Stimulated activated CD4-positive, alpha-beta T cell treated with anti-CD3 and anti-CD28 coated beads, Interleukin-1b, Interleukin-23, amount 100 ng/mL, for 4 hours (primary cell): ENCODE measurements around the gene VIPAS39.

Experiments
- DNase-seq, 2 donors: peaks; one replicate each; pipeline ENCODE4 v3.0.0-alpha.2; 2020; ENCODE audit warnings: low read depth in 2 of 2

Gene VIPAS39

GRCh38 chr14:77406086-77406485, 51.3 kb downstream of the VIPAS39 start:
- DNase-seq = no peak

- DNase-seq = no peak
Observed at GRCh38 chr14:77403768-77404167, 53.6 kb downstream of the VIPAS39 start.

- no peak for DNase-seq
Observed at GRCh38 chr14:77400216-77400615, 57.2 kb downstream of the VIPAS39 start.

- no peak for DNase-seq
Observed at GRCh38 chr14:77390188-77390587, 67.2 kb downstream of the VIPAS39 start.

- DNase-seq = no peak
Observed at GRCh38 chr14:77378701-77379100, 78.7 kb downstream of the VIPAS39 start.

GRCh38 chr14:77377502-77377844, 79.9 kb downstream of the VIPAS39 start:
- no peak for DNase-seq

- peak; percentile 63 to 81 for DNase-seq
Observed at GRCh38 chr14:77376771-77377501, 80.5 kb downstream of the VIPAS39 start, which contains the start of the genes SAMD15 and TMED8. Gene SAMD15 (plus strand): TSS chr14:77377379. CDS start chr14:77377419, 40 bp downstream. Gene TMED8 (minus strand): TSS chr14:77377094. CDS start chr14:77377053, 41 bp downstream.
